HUES64 (cell line): ENCODE results near the gene FAM186B.

Experiments
- H3K27ac ChIP-seq: 2 replicates; pipeline ENCODE4 v1.7.0; 2013; ENCODE audit warnings: low read depth, low read length, inconsistent platforms
- H3K27me3 ChIP-seq: 2 replicates; pipeline ENCODE4 v1.6.1; 2013; ENCODE audit warnings: mild to moderate bottlenecking, low read length; ENCODE audit not compliant: insufficient read depth
- H3K36me3 ChIP-seq: 2 replicates; pipeline ENCODE4 v1.6.1; 2013; ENCODE audit warnings: mild to moderate bottlenecking, low read length; ENCODE audit not compliant: insufficient read depth
- H3K4me1 ChIP-seq: 2 replicates; pipeline ENCODE4 v1.6.1; 2013; ENCODE audit warnings: mild to moderate bottlenecking, low read length, moderate library complexity; ENCODE audit not compliant: insufficient read depth
- H3K4me3 ChIP-seq: 2 replicates; pipeline ENCODE4 v1.5.1; 2013; ENCODE audit warnings: mild to moderate bottlenecking, low read length, moderate library complexity
- H3K9ac ChIP-seq: 2 replicates; pipeline ENCODE4 v1.6.1; 2013; ENCODE audit warnings: mild to moderate bottlenecking, low read depth, low read length
- H3K9me3 ChIP-seq: 2 replicates; pipeline ENCODE4 v1.6.1; 2013; ENCODE audit warnings: low read depth, low read length; ENCODE audit not compliant: insufficient read depth
- WGBS: fragments of 150-250, 120-280 bp; methylation state at CpG from one replicate; pipeline ENCODE4 v1.1.7; 2013; ENCODE audit warnings: missing lambda C conversion rate; 5-methylcytosine and 5-hydroxymethylcytosine counted together

Gene FAM186B

GRCh38 chr12:49645146-49646039 lies 40.0 kb upstream of the FAM186B start:
- no peaks in the 10 kb centered on the region for H3K9me3 ChIP-seq
- H3K4me3 ChIP-seq: no peak overlapping the region
- H3K27ac ChIP-seq: no peak overlapping the region
- H3K36me3 ChIP-seq: peaks cover 74% of the 10 kb centered on the region
- WGBS: 96% methylated on average over 6 of the region's 6 CpGs
- H3K27me3 ChIP-seq: no peaks in the 10 kb centered on the region
- H3K4me1 ChIP-seq: no peaks in the 10 kb centered on the region
- no peak overlapping the region for H3K9ac ChIP-seq

- Histone ChIP-seq H3K4me1 (no peaks in the 10 kb centered on the region), H3K27me3 (no peaks in the 10 kb centered on the region), H3K9ac (no peak overlapping the region), H3K9me3 (no peaks in the 10 kb centered on the region), H3K36me3 (peaks cover 66% of the 10 kb centered on the region), H3K27ac (no peak overlapping the region), H3K4me3 (no peak overlapping the region)
- 37% methylated on average over 1 of the region's 2 CpGs for WGBS
Observed at GRCh38 chr12:49644620-49644994, 39.2 kb upstream of the FAM186B start.

- Histone ChIP-seq H3K27ac (no peak overlapping the region), H3K9ac (no peak overlapping the region), H3K4me1 (no peaks in the 10 kb centered on the region), H3K9me3 (no peaks in the 10 kb centered on the region), H3K4me3 (no peak overlapping the region), H3K36me3 (peaks cover 64% of the 10 kb centered on the region), H3K27me3 (no peaks in the 10 kb centered on the region)
- 93% methylated on average over 10 of the region's 10 CpGs for WGBS
Observed at GRCh38 chr12:49643961-49644619, 38.7 kb upstream of the FAM186B start.

GRCh38 chr12:49643135-49643534 lies 37.7 kb upstream of the FAM186B start:
- no peaks in the 10 kb centered on the region for H3K27me3 ChIP-seq
- H3K36me3 ChIP-seq: peaks cover 64% of the 10 kb centered on the region
- H3K9me3 ChIP-seq: no peaks in the 10 kb centered on the region
- H3K4me3 ChIP-seq: no peak overlapping the region
- WGBS: 90% methylated on average over 5 of the region's 7 CpGs
- no peaks in the 10 kb centered on the region for H3K4me1 ChIP-seq
- no peak overlapping the region for H3K9ac ChIP-seq
- H3K27ac ChIP-seq: no peak overlapping the region

- peaks cover 66% of the 10 kb centered on the region for H3K36me3 ChIP-seq
- H3K9me3 ChIP-seq: no peaks in the 10 kb centered on the region
- 94% methylated on average over 11 of the region's 11 CpGs for WGBS
- H3K27ac ChIP-seq: 0 out of 2 replicates have a peak overlapping the region, but pooled peaks have one; percentile 7
- H3K27me3 ChIP-seq: no peaks in the 10 kb centered on the region
- H3K4me3 ChIP-seq: no peak overlapping the region
- H3K9ac ChIP-seq: no peak overlapping the region
- peaks cover 3% of the 10 kb centered on the region; the same call in 1 of the 2 replicates for H3K4me1 ChIP-seq
Observed at GRCh38 chr12:49642370-49642802, 36.9 kb upstream of the FAM186B start.

GRCh38 chr12:49641748-49642369 lies 36.4 kb upstream of the FAM186B start:
- H3K36me3 ChIP-seq: peaks cover 65% of the 10 kb centered on the region
- no peak overlapping the region for H3K9ac ChIP-seq

GRCh38 chr12:49636979-49637755 lies 31.7 kb upstream of the FAM186B start:
- Histone ChIP-seq H3K9me3 (no peaks in the 10 kb centered on the region), H3K9ac (0 out of 2 replicates have a peak overlapping the region, but pooled peaks have one; percentile 5), H3K4me3 (no peak overlapping the region), H3K4me1 (peaks cover 7% of the 10 kb centered on the region; the same call in 1 of the 2 replicates), H3K27ac (0 out of 2 replicates have a peak overlapping the region, but pooled peaks have one; percentile 21), H3K27me3 (no peaks in the 10 kb centered on the region), H3K36me3 (peaks cover 30% of the 10 kb centered on the region; the same call in 1 of the 2 replicates)
- 37% methylated on average over 7 of the region's 9 CpGs for WGBS

More at GRCh38 chr12:49641748-49642369, 36.4 kb upstream of the FAM186B start:
- WGBS: 96% methylated on average over 17 of the region's 17 CpGs
- H3K9me3 ChIP-seq: no peaks in the 10 kb centered on the region
- H3K4me1 ChIP-seq: peaks cover 7% of the 10 kb centered on the region; the same call in 1 of the 2 replicates
- H3K27ac ChIP-seq: no peak overlapping the region
- no peak overlapping the region for H3K4me3 ChIP-seq
- no peaks in the 10 kb centered on the region for H3K27me3 ChIP-seq

GRCh38 chr12:49636574-49636973 lies 31.1 kb upstream of the FAM186B start:
- H3K9ac ChIP-seq: no peak overlapping the region
- H3K36me3 ChIP-seq: peaks cover 27% of the 10 kb centered on the region; the same call in 1 of the 2 replicates
- H3K4me3 ChIP-seq: no peak overlapping the region
- no peak overlapping the region for H3K27ac ChIP-seq
- H3K27me3 ChIP-seq: no peaks in the 10 kb centered on the region
- H3K9me3 ChIP-seq: no peaks in the 10 kb centered on the region
- peaks cover 7% of the 10 kb centered on the region; the same call in 1 of the 2 replicates for H3K4me1 ChIP-seq
- 91% methylated on average over 13 of the region's 13 CpGs for WGBS

- no peaks in the 10 kb centered on the region for H3K27me3 ChIP-seq
- H3K36me3 ChIP-seq: peaks cover 25% of the 10 kb centered on the region; the same call in 1 of the 2 replicates
- peaks cover 7% of the 10 kb centered on the region; the same call in 1 of the 2 replicates for H3K4me1 ChIP-seq
- 96% methylated on average over 4 of the region's 4 CpGs for WGBS
- H3K27ac ChIP-seq: no peak overlapping the region
- no peak overlapping the region for H3K4me3 ChIP-seq
- no peak overlapping the region for H3K9ac ChIP-seq
- no peaks in the 10 kb centered on the region for H3K9me3 ChIP-seq
Observed at GRCh38 chr12:49635656-49636055, 30.2 kb upstream of the FAM186B start.

GRCh38 chr12:49635036-49635435 lies 29.6 kb upstream of the FAM186B start:
- Histone ChIP-seq H3K4me1 (peaks cover 7% of the 10 kb centered on the region; the same call in 1 of the 2 replicates), H3K9me3 (no peaks in the 10 kb centered on the region), H3K4me3 (no peak overlapping the region), H3K27me3 (no peaks in the 10 kb centered on the region), H3K27ac (no peak overlapping the region), H3K9ac (no peak overlapping the region), H3K36me3 (peaks cover 25% of the 10 kb centered on the region; the same call in 1 of the 2 replicates)
- 89% methylated on average over 8 of the region's 9 CpGs for WGBS
